DND-41 (cell line): Measurements from ENCODE around the gene ST3GAL4.

Experiments used
- ATAC-seq: fragments of 200-7000 bp; cut with Tn5 transposase; 3 replicates; pipeline ENCODE4 v1.9.1; 2021; ENCODE audit warnings: low read depth; ENCODE audit not compliant: insufficient read depth
- DNase-seq: peaks from one replicate; pipeline ENCODE4 v3.0.0-alpha.2; 2020
- H2AFZ ChIP-seq: 2 replicates; pipeline ENCODE4 v1.6.0; 2012; ENCODE audit warnings: low read depth, low read length
- H3K27ac ChIP-seq: 2 replicates; pipeline ENCODE4 v1.5.1; 2012; ENCODE audit warnings: low read length, inconsistent platforms
- H3K27me3 ChIP-seq: fragments of 200-600 bp; sonication (generic); 2 replicates; pipeline ENCODE4 v1.6.0; 2012; ENCODE audit warnings: low read length, mild to moderate bottlenecking, inconsistent platforms; ENCODE audit not compliant: insufficient read depth, poor library complexity
- H3K36me3 ChIP-seq: 2 replicates; pipeline ENCODE4 v1.5.1; 2012; ENCODE audit warnings: low read length, inconsistent platforms; ENCODE audit not compliant: insufficient read depth
- H3K4me1 ChIP-seq: 2 replicates; pipeline ENCODE4 v1.5.1; 2012; ENCODE audit warnings: mild to moderate bottlenecking, low read length; ENCODE audit not compliant: insufficient read depth
- H3K4me2 ChIP-seq: 2 replicates; pipeline ENCODE4 v1.6.0; 2012; ENCODE audit warnings: mild to moderate bottlenecking, moderate library complexity, low read length, inconsistent platforms; ENCODE audit not compliant: insufficient read depth
- H3K4me3 ChIP-seq, 2 experiments: fragments of 200-600 bp in 1 of 2; shearing (Covaris generic) in 1 of 2; 2 replicates each; pipeline ENCODE4 v1.5.1; 2012 to 2016; ENCODE audit warnings: inconsistent platforms in 2 of 2, low read length in 2 of 2, mild to moderate bottlenecking in 2 of 2, low read depth in 1 of 2, moderate library complexity in 1 of 2
- H3K79me2 ChIP-seq: 2 replicates; pipeline ENCODE4 v1.6.0; 2012; ENCODE audit warnings: low read length, inconsistent platforms; ENCODE audit not compliant: insufficient read depth
- H3K9ac ChIP-seq: 2 replicates; pipeline ENCODE4 v1.6.0; 2012; ENCODE audit warnings: low read depth, mild to moderate bottlenecking, inconsistent platforms, low read length, moderate library complexity
- H3K9me3 ChIP-seq: 2 replicates; pipeline ENCODE4 v1.5.1; 2012; ENCODE audit warnings: low read length, moderate library complexity, mild to moderate bottlenecking, inconsistent platforms; ENCODE audit not compliant: insufficient read depth, severe bottlenecking
- H4K20me1 ChIP-seq: 2 replicates; pipeline ENCODE4 v1.6.0; 2012; ENCODE audit warnings: low read length; ENCODE audit not compliant: insufficient read depth
- EZH2 ChIP-seq: IDR thresholded peaks from 3 replicates; pipeline ENCODE4 v1.6.1; 2012; ENCODE audit warnings: borderline replicate concordance, low read depth, mild to moderate bottlenecking, moderate library complexity, low read length, inconsistent platforms; ENCODE audit not compliant: severe bottlenecking
- TF ChIP-seq, protein P1 (sequence below): IDR thresholded peaks from 2 replicates; pipeline ENCODE4 v1.5.1; 2012; ENCODE audit warnings: borderline replicate concordance, low read length, moderate library complexity, mild to moderate bottlenecking; ENCODE audit not compliant: poor library complexity, severe bottlenecking; ENCODE audit errors: extremely low read depth

ST3GAL4 gene

DNA sequence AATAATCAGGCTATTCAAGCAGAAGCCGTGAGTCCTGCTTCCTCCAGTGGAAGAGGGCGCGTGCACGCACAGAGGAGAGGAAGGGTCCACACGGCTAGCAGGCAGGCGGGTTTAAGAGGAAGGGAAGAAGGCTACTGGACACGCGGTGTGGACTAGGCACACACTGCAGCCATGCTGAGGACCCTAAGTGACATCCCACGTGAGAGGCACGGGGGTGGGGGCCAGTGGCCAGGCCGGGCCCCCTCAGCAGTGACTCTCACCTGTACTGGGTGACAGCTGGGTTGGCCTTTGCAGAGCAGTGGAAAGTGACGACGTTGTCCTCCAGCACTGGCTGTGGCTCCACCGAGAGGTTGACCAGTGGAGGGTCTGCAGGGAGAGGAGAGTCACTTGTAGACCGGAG lies 100.6 kb downstream of the ST3GAL4 start:
- no peak overlapping the region for H3K27ac ChIP-seq
- peaks cover 4% of the 10 kb centered on the region for H3K9me3 ChIP-seq
- H3K36me3 ChIP-seq = no peaks in the 10 kb centered on the region
- H3K9ac ChIP-seq = no peak overlapping the region
- H3K4me2 ChIP-seq = no peak overlapping the region
- ATAC-seq (no peak), DNase-seq (no peak)
- H3K4me1 ChIP-seq = no peaks in the 10 kb centered on the region
- H3K4me3 ChIP-seq = no peak overlapping the region
- no peak overlapping the region for H2AFZ ChIP-seq
- no peaks in the 10 kb centered on the region for H3K79me2 ChIP-seq
- H3K27me3 ChIP-seq = peaks cover 4% of the 10 kb centered on the region
- 0 out of 2 replicates have a peak, but pooled peaks cover 7% of the 10 kb centered on the region for H4K20me1 ChIP-seq
- TF ChIP-seq, protein P1, sequence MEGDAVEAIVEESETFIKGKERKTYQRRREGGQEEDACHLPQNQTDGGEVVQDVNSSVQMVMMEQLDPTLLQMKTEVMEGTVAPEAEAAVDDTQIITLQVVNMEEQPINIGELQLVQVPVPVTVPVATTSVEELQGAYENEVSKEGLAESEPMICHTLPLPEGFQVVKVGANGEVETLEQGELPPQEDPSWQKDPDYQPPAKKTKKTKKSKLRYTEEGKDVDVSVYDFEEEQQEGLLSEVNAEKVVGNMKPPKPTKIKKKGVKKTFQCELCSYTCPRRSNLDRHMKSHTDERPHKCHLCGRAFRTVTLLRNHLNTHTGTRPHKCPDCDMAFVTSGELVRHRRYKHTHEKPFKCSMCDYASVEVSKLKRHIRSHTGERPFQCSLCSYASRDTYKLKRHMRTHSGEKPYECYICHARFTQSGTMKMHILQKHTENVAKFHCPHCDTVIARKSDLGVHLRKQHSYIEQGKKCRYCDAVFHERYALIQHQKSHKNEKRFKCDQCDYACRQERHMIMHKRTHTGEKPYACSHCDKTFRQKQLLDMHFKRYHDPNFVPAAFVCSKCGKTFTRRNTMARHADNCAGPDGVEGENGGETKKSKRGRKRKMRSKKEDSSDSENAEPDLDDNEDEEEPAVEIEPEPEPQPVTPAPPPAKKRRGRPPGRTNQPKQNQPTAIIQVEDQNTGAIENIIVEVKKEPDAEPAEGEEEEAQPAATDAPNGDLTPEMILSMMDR = no peak
- TF ChIP-seq EZH2 = no peak

DNA sequence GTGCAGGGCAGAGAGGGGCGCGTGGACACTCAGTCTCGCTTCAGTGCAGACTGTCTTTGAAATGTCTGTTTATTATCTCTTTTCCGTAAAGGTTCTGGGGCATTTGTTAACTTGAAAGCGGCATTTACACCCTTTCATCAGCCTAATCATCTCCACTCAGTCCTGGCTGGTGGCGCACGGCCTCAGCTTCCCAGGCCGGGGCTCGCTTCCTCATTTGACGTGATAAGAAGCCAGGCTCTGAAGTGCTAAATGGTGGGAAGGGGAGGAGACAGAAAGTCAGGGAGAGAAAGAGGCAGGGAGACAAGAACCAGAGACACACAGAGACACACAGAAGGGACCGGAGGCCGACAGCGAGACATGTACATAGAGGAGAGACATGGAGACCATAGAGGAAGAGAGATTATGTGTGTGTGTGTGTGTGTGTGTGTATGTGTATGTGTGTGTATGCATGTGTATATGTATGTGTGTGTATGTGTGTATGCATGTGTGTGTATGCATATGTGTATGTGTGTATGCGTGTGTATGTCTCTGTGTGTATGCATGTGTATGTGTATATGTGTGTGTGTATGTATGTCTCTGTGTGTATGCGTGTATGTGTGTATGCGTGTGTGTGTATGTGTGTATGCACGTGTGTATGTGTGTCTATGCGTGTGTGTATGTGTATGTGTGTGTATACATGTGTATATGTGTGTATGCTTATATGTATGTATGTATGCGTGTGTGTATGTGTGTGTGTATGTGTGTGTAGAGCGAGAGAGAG lies 101.5 kb downstream of the ST3GAL4 start:
- no peak for ATAC-seq
- H3K36me3 ChIP-seq = no peaks in the 10 kb centered on the region

DNA sequence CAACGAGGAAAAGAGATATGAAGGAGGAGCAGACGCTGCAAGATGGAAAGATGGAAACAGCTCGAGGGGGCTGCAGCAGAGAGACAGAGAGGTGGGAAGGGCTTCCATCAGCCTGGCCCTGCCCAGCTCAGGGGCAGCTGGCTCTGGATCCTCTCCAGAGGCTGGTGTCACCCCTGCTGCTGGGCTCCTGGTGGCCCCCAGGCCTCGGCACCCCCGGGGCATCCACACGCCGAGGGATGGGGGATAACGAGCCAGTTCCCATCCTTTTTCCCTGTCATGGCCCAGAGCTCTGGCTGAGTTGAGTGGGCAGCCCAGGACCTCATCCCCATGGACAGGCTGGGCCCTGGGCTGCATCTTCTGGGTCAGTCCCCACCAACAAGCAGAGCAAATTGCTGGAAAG lies 102.3 kb downstream of the ST3GAL4 start:
- Histone ChIP-seq H3K36me3 (no peaks in the 10 kb centered on the region), H2AFZ (no peak overlapping the region), H3K9ac (no peak overlapping the region), H4K20me1 (0 out of 2 replicates have a peak, but pooled peaks cover 7% of the 10 kb centered on the region), H3K27ac (no peak overlapping the region), H3K4me1 (no peaks in the 10 kb centered on the region), H3K79me2 (no peaks in the 10 kb centered on the region), H3K4me3 (no peak overlapping the region), H3K27me3 (peaks cover 4% of the 10 kb centered on the region), H3K9me3 (no peaks in the 10 kb centered on the region), H3K4me2 (no peak overlapping the region)
- TF ChIP-seq, protein P1 = no peak
- no peak for TF ChIP-seq EZH2
- DNase-seq = no peak
- no peak for ATAC-seq

More for the DNA sequence above, 101.5 kb downstream of the ST3GAL4 start:
- no peak overlapping the region for H2AFZ ChIP-seq
- no peaks in the 10 kb centered on the region for H3K4me1 ChIP-seq
- no peak overlapping the region for H3K4me2 ChIP-seq
- peaks cover 4% of the 10 kb centered on the region for H3K27me3 ChIP-seq
- 0 out of 2 replicates have a peak, but pooled peaks cover 7% of the 10 kb centered on the region for H4K20me1 ChIP-seq
- no peaks in the 10 kb centered on the region for H3K79me2 ChIP-seq
- H3K27ac ChIP-seq = no peak overlapping the region
- no peak overlapping the region for H3K4me3 ChIP-seq
- DNase-seq = no peak
- TF ChIP-seq, protein P1 = no peak
- TF ChIP-seq EZH2 = no peak
- no peak overlapping the region for H3K9ac ChIP-seq
- H3K9me3 ChIP-seq = no peaks in the 10 kb centered on the region
